ENCODE measurements around the gene ARPC2. TPM values are rescaled to one million over a fixed set of nuclear protein-coding genes. Genes with fewer than 3 reads are reported as not detected.

ARPC2 gene
- total and polyA plus RNA-seq, 10 donors, result 262 to 554 (median 374) TPM

DNA sequence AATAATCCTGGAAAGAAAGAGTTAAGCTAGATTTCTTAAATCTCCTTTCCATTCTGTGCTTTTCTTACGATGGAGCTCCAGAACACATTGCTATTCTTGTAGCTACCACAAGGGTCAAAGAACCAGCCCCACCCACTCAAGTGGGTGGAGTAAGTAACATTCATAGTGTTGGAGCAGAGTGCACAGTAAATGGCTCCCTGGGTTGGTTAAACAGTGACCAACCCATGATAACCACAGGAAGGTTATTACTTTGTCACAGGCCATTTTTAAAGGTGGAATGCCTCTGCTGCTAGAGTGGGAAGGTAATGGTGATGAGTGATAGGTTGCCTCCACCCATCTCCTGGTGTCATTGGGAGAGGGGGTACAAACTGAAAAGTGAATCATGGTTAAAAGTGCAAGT lies 13.9 kb downstream of the ARPC2 start:
- no peak for TF ChIP-seq POLR2AphosphoS5 (IDR thresholded peaks at IDR 0.05)
- TF ChIP-seq, protein P1, sequence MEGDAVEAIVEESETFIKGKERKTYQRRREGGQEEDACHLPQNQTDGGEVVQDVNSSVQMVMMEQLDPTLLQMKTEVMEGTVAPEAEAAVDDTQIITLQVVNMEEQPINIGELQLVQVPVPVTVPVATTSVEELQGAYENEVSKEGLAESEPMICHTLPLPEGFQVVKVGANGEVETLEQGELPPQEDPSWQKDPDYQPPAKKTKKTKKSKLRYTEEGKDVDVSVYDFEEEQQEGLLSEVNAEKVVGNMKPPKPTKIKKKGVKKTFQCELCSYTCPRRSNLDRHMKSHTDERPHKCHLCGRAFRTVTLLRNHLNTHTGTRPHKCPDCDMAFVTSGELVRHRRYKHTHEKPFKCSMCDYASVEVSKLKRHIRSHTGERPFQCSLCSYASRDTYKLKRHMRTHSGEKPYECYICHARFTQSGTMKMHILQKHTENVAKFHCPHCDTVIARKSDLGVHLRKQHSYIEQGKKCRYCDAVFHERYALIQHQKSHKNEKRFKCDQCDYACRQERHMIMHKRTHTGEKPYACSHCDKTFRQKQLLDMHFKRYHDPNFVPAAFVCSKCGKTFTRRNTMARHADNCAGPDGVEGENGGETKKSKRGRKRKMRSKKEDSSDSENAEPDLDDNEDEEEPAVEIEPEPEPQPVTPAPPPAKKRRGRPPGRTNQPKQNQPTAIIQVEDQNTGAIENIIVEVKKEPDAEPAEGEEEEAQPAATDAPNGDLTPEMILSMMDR (IDR thresholded peaks at IDR 0.05 in 8 of 11, conservative IDR thresholded peaks at IDR 0.05 in 3 of 11), result peak in 3 of 11 experiments; percentile 23 to 31 (median 23)
- TF ChIP-seq POLR2A (IDR thresholded peaks at IDR 0.05), result no peak
- intact Hi-C loops (cut with DNase I; ENCODE audit: low total_unique reads), result no loop called here
- no peaks in the 10 kb centered on the region for H3K9me3 ChIP-seq
- 0 to 13% (median 3%) methylated on average over 1 of the region's 1 CpG for WGBS, 5 donors
- H3K4me3 ChIP-seq, result no peak overlapping the region
- peaks cover 22 to 76% (median 55%) of the 10 kb centered on the region in 6 donors for H3K4me1 ChIP-seq
- H3K27ac ChIP-seq, result peak overlapping the region in 5 of 8 donors; percentile 71 to 85 (median 82)
- no peaks in the 10 kb centered on the region for H3K27me3 ChIP-seq (replicated peaks in 1 of 7)
- DNase-seq, result no peak
- H3K36me3 ChIP-seq, result peaks cover 5 to 100% (median 93%) of the 10 kb centered on the region in 6 donors

DNA sequence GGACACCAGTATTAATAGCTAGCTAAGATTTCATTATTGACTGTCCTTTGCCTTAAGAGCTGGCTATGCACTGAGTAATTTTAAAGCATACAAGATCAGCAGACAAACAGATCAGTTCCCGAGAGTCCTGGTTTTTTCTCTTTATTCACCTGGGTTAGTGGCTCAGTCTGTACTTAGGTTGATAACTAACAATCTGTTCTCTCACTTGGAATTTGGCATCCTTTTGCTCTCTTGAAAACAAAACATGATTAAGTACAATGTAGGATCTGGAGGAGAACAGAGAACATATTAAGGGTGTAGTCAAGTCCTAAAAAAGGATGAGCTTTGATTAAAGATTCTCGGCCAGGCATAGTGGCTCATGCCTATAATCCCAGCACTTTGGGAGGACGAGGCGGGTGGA lies 16.6 kb downstream of the ARPC2 start:
- no peak for DNase-seq
- peaks cover 5 to 100% (median 93%) of the 10 kb centered on the region in 6 donors for H3K36me3 ChIP-seq
- H3K9me3 ChIP-seq, result no peaks in the 10 kb centered on the region
- intact Hi-C loops (cut with DNase I; ENCODE audit: low total_unique reads), result no loop called here
- peaks cover 18 to 66% (median 38%) of the 10 kb centered on the region in 6 donors for H3K4me1 ChIP-seq
- peak overlapping the region in 2 of 8 donors; percentile 3 to 17 for H3K27ac ChIP-seq
- H3K4me3 ChIP-seq, result no peak overlapping the region
- no peaks in the 10 kb centered on the region for H3K27me3 ChIP-seq (replicated peaks in 1 of 7)
- WGBS, 5 donors, result 89 to 95% (median 92%) methylated on average over 4 of the region's 4 CpGs
- TF ChIP-seq POLR2A (IDR thresholded peaks at IDR 0.05) (no peak), POLR2AphosphoS5 (IDR thresholded peaks at IDR 0.05) (no peak)
- TF ChIP-seq, protein P1 (IDR thresholded peaks at IDR 0.05 in 8 of 11, conservative IDR thresholded peaks at IDR 0.05 in 3 of 11), result no peak

DNA sequence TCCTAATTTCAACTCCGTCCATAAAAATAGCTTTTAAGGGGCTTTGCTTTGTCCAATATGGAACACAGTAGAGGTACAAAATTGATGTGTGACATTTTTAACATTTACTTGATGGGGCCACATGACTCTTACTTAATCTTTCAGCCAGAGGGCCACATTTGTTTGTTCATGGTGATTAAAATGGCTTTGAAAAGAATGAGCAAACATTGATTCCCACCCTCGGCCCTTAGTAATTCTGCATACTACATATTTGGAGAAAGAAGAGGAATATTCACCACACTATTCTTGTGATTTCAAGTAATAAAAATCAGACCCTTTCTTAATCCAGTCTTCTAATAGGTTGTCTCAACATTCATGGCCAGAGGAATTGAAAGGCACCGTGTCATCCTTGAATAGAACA lies 17.5 kb downstream of the ARPC2 start:
- peaks cover 5 to 100% (median 96%) of the 10 kb centered on the region in 6 donors for H3K36me3 ChIP-seq
- no peak overlapping the region for H3K4me3 ChIP-seq
- intact Hi-C loops (cut with DNase I; ENCODE audit: low total_unique reads), result no loop called here
- H3K4me1 ChIP-seq, result peaks cover 9 to 64% (median 33%) of the 10 kb centered on the region in 6 donors
- TF ChIP-seq POLR2A (IDR thresholded peaks at IDR 0.05) (no peak), POLR2AphosphoS5 (IDR thresholded peaks at IDR 0.05) (no peak)
- H3K9me3 ChIP-seq, result no peaks in the 10 kb centered on the region
- no peaks in the 10 kb centered on the region for H3K27me3 ChIP-seq (replicated peaks in 1 of 7)
- DNase-seq, result no peak
- peak overlapping the region in 1 of 8 donors; percentile 1 for H3K27ac ChIP-seq
- 59 to 65% (median 63%) methylated on average over 3 of the region's 3 CpGs for WGBS, 5 donors

DNA sequence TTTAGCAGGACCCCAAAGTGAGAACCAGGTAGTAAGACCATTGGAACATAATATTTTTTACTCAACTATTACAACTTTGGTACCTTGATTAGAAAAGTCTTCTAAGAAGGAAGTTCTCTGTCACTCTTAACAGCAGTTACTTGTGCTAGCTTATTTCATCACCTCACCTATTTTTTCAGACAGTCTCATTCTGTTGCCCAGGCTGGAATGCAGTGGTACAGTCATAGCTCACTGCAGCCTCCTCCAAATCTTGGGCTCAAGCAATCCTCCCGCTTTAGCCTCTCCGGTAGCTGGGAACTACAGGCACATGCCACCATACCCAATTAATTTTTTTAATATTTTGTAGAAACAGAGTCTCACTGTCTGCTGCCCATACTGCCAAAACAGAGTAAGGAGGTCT lies 18.0 kb downstream of the ARPC2 start:
- H3K27ac ChIP-seq, result peak overlapping the region in 1 of 8 donors; percentile 1
- intact Hi-C loops (cut with DNase I; ENCODE audit: low total_unique reads), result no loop called here
- no peak overlapping the region for H3K4me3 ChIP-seq
- H3K36me3 ChIP-seq, result peaks cover 5 to 100% (median 97%) of the 10 kb centered on the region in 6 donors
- H3K9me3 ChIP-seq, result no peaks in the 10 kb centered on the region
- no peak for DNase-seq
- H3K4me1 ChIP-seq, result peaks cover 4 to 59% (median 29%) of the 10 kb centered on the region in 6 donors
- no peaks in the 10 kb centered on the region for H3K27me3 ChIP-seq (replicated peaks in 1 of 7)
- 97 to 100% (median 100%) methylated on average over 2 of the region's 2 CpGs for WGBS, 5 donors
- TF ChIP-seq POLR2A (IDR thresholded peaks at IDR 0.05) (no peak), POLR2AphosphoS5 (IDR thresholded peaks at IDR 0.05) (no peak)
- TF ChIP-seq, protein P1 (IDR thresholded peaks at IDR 0.05 in 8 of 11, conservative IDR thresholded peaks at IDR 0.05 in 3 of 11), result no peak
